Kidney (tissue), 14 donors: ENCODE data around the gene MAP3K21. TPM values are rescaled to one million over a fixed set of nuclear protein-coding genes. Genes with fewer than 3 reads are reported as not detected.
A peak's percentile ranks its signal among the peaks of the same experiment; 100 is the strongest.

Source experiments
- DNase-seq, 5 donors: peaks; one replicate each; pipeline ENCODE4 v3.0.0-alpha.2; 2013 to 2020
- FAIRE-seq: peaks from 2 replicates; lab custom pipeline; 2012; peaks lifted over from hg19 to GRCh38; lab: Jason Lieb, UNC
- H3K27ac ChIP-seq, 2 donors: one replicate each; pipeline ENCODE4 v1.7.0; 2013; ENCODE audit warnings: low read depth in 2 of 2, low read length in 2 of 2, inconsistent platforms in 1 of 2
- H3K27me3 ChIP-seq: one replicate; pipeline ENCODE4 v1.7.1; 2013; ENCODE audit warnings: low read length, inconsistent platforms; ENCODE audit not compliant: control insufficient read depth, insufficient read depth
- H3K36me3 ChIP-seq, 3 donors: one replicate each; pipeline versions ENCODE4 v1.7.0 to v1.7.1; 2013; ENCODE audit warnings: low read length in 3 of 3, control low read depth in 1 of 3, inconsistent platforms in 1 of 3; ENCODE audit not compliant: insufficient read depth in 3 of 3, control insufficient read depth in 2 of 3
- H3K4me1 ChIP-seq, 3 donors: one replicate each; pipeline versions ENCODE4 v1.7.0 to v1.7.1; 2013; ENCODE audit warnings: low read length in 3 of 3, inconsistent platforms in 1 of 3, low read depth in 1 of 3; ENCODE audit not compliant: control insufficient read depth in 2 of 3, insufficient read depth in 2 of 3
- H3K4me3 ChIP-seq, 3 donors: one replicate each; pipeline versions ENCODE4 v1.7.0 to v1.8.1; 2013; ENCODE audit warnings: low read length in 3 of 3, control low read depth in 1 of 3, inconsistent platforms in 1 of 3
- H3K9ac ChIP-seq, 3 donors: one replicate each; pipeline versions ENCODE4 v1.7.0 to v1.7.1; 2013; ENCODE audit warnings: low read length in 3 of 3, control low read depth in 1 of 3, inconsistent platforms in 1 of 3
- H3K9me3 ChIP-seq, 3 donors: one replicate each; pipeline versions ENCODE4 v1.7.0 to v1.7.1; 2013; ENCODE audit warnings: low read length in 3 of 3, control low read depth in 1 of 3, inconsistent platforms in 1 of 3; ENCODE audit not compliant: control insufficient read depth in 2 of 3, insufficient read depth in 1 of 3
- CTCF ChIP-seq: IDR thresholded peaks from 3 replicates; pipeline ENCODE4 v1.5.1; 2012; ENCODE audit warnings: mild to moderate bottlenecking, moderate library complexity, borderline replicate concordance; ENCODE audit not compliant: insufficient read depth; ENCODE audit errors: extremely low read depth
- intact Hi-C: fragments of 100-400 bp; cut with DNase I; formaldehyde crosslinking; loops from one replicate; pipeline ENCODE4 v1.11.1; 2022
- polyA plus RNA-seq: library from polyadenylated mRNA; stranded (reverse); fragments of 350-450 nt; fragmentation: Illumina TruSeq; extraction: RNeasy Lipid Tissue Mini Kit (QIAGEN cat#74804); gene quantifications from one replicate; pipeline ENCODE4 v1.2.3, GENCODE V29; 2014; ENCODE audit warnings: low read depth, low replicate concordance; ENCODE audit not compliant: insufficient read depth
- total RNA-seq: library from RNA; stranded (reverse); fragmentation: NEBNext Ultra II Directional; extraction: Animal tissue kit (Norgen Biotek cat#: 25700); gene quantifications from one replicate; pipeline ENCODE4 v1.2.1, GENCODE V29; 2021
- donor health status: control.
- donor health status: control.
- donor health status: control.
- donor health status: control.
- donor health status: control.
- donor health status: DM: yes; HTN: yes; CAD: no.
- donor health status: Normal renal cell carcinoma (clear cell type).

Gene MAP3K21
- total and polyA plus RNA-seq, 2 donors from 2014 or later: 7.4 to 21.6 TPM

DNA sequence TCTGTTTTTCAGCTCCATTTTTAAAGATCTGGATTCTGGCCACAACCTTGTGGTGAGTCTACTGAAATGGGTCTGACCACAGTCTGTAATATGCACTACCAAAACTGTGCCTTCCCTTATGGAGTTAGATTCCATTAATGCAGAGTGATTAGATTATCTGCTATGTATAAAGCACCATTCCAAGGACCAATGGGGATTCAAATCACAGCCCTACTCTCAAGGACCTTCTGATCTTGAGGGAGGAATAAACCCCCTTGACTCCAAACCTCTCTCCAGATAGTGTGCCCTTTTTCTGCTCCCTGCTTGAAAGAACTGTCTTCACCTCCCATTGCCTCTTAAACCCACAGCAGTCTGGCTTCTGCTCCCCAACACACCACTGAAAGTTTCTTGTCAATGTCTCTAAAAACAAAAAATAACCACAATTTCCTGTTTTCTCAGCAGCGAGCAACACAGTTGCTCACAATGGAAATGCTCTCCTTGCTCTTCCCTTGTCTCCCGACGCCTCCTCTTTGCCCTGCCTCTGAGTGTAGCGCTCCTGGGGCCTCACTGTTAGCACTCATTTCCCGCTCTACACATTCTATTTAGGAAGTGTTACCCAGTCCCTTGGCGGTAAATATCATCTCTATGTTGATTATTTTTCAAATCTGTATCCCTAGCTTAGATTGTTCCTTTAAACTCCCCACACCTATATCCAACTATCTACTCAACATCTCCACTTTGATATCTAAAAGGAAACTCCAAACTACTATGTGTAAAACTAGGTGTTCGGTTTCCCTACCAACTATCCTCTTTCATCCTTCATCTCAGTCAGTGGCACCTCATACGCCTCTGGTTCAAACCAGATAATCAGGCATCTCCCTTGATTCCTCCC, 45.6 kb upstream of the MAP3K21 start:
- FAIRE-seq (no peak), DNase-seq (no peak)
- TF ChIP-seq CTCF: no peak
- Histone ChIP-seq H3K4me1 (no peaks in the 10 kb centered on the region), H3K9ac (no peak overlapping the region), H3K27me3 (no peaks in the 10 kb centered on the region), H3K9me3 (no peaks in the 10 kb centered on the region), H3K4me3 (no peak overlapping the region), H3K27ac (no peak overlapping the region), H3K36me3 (no peaks in the 10 kb centered on the region)
- intact Hi-C loops: no loop called here

- Histone ChIP-seq H3K36me3 (no peaks in the 10 kb centered on the region), H3K4me1 (no peaks in the 10 kb centered on the region), H3K9me3 (no peaks in the 10 kb centered on the region), H3K4me3 (no peak overlapping the region), H3K9ac (no peak overlapping the region), H3K27ac (no peak overlapping the region), H3K27me3 (no peaks in the 10 kb centered on the region)
- no peak for TF ChIP-seq CTCF
- FAIRE-seq (no peak), DNase-seq (no peak)
- intact Hi-C loops: no loop called here
Measured at GRCh38 chr1:233282582-233282886, 45.0 kb upstream of the MAP3K21 start.

GRCh38 chr1:233289676-233290075, 37.8 kb upstream of the MAP3K21 start:
- DNase-seq: peak in 1 of 5 donors; percentile 27

More at GRCh38 chr1:233289676-233290075, 37.8 kb upstream of the MAP3K21 start:
- Histone ChIP-seq H3K4me1 (no peaks in the 10 kb centered on the region), H3K27ac (no peak overlapping the region), H3K4me3 (no peak overlapping the region), H3K9ac (no peak overlapping the region), H3K36me3 (no peaks in the 10 kb centered on the region), H3K27me3 (no peaks in the 10 kb centered on the region), H3K9me3 (no peaks in the 10 kb centered on the region)
- TF ChIP-seq CTCF: no peak
- intact Hi-C loops: no loop called here
- FAIRE-seq: no peak
